ENCODE measurements around the gene CNIH3.

The CNIH3 gene

GRCh38 chr1:224753491-224753890 lies 137.4 kb downstream of the CNIH3 start:
- no peak overlapping the region for H3K4me3 Mint-ChIP-seq
- no peaks in the 10 kb centered on the region for H3K9me3 Mint-ChIP-seq
- peaks cover 15% of the 10 kb centered on the region for H3K27me3 Mint-ChIP-seq (ENCODE audit: low read depth)
- TF ChIP-seq CTCF (IDR thresholded peaks at IDR 0.05; ENCODE audit: unreplicated experiment in 3 of 3): no peak
- H3K36me3 Mint-ChIP-seq (ENCODE audit: low read depth): no peaks in the 10 kb centered on the region
- no peak overlapping the region for H3K27ac Mint-ChIP-seq
- H3K4me1 Mint-ChIP-seq: peaks cover 7% of the 10 kb centered on the region

- Mint-ChIP-seq H3K4me3 (no peak overlapping the region), H3K27me3 (ENCODE audit: low read depth) (peaks cover 11% of the 10 kb centered on the region), H3K27ac (no peak overlapping the region), H3K4me1 (peaks cover 12% of the 10 kb centered on the region), H3K36me3 (ENCODE audit: low read depth) (no peaks in the 10 kb centered on the region), H3K9me3 (peaks cover 9% of the 10 kb centered on the region)
- TF ChIP-seq CTCF (IDR thresholded peaks at IDR 0.05; ENCODE audit: unreplicated experiment in 3 of 3): no peak
Measured at GRCh38 chr1:224755586-224755985, 139.5 kb downstream of the CNIH3 start.

GRCh38 chr1:224757508-224757907 lies 141.4 kb downstream of the CNIH3 start:
- Mint-ChIP-seq H3K4me3 (no peak overlapping the region), H3K27me3 (ENCODE audit: low read depth) (peaks cover 11% of the 10 kb centered on the region), H3K4me1 (peaks cover 5% of the 10 kb centered on the region), H3K9me3 (peaks cover 9% of the 10 kb centered on the region), H3K36me3 (ENCODE audit: low read depth) (no peaks in the 10 kb centered on the region), H3K27ac (no peak overlapping the region)
- no peak for TF ChIP-seq CTCF (IDR thresholded peaks at IDR 0.05; ENCODE audit: unreplicated experiment in 3 of 3)

GRCh38 chr1:224759135-224759534 lies 143.0 kb downstream of the CNIH3 start:
- no peak overlapping the region for H3K27ac Mint-ChIP-seq
- H3K36me3 Mint-ChIP-seq (ENCODE audit: low read depth): no peaks in the 10 kb centered on the region
- H3K4me1 Mint-ChIP-seq: peaks cover 5% of the 10 kb centered on the region
- no peak overlapping the region for H3K4me3 Mint-ChIP-seq
- peaks cover 11% of the 10 kb centered on the region for H3K27me3 Mint-ChIP-seq (ENCODE audit: low read depth)
- TF ChIP-seq CTCF (IDR thresholded peaks at IDR 0.05; ENCODE audit: unreplicated experiment in 3 of 3): no peak
- peaks cover 9% of the 10 kb centered on the region for H3K9me3 Mint-ChIP-seq

GRCh38 chr1:224759681-224760091 lies 143.6 kb downstream of the CNIH3 start:
- no peak for TF ChIP-seq CTCF (IDR thresholded peaks at IDR 0.05; ENCODE audit: unreplicated experiment in 3 of 3)
- H3K4me3 Mint-ChIP-seq: no peak overlapping the region
- H3K9me3 Mint-ChIP-seq: peaks cover 9% of the 10 kb centered on the region
- peaks cover 5% of the 10 kb centered on the region for H3K4me1 Mint-ChIP-seq
- no peak overlapping the region for H3K27ac Mint-ChIP-seq
- no peaks in the 10 kb centered on the region for H3K36me3 Mint-ChIP-seq (ENCODE audit: low read depth)
- peaks cover 11% of the 10 kb centered on the region for H3K27me3 Mint-ChIP-seq (ENCODE audit: low read depth)

GRCh38 chr1:224760163-224760562 lies 144.0 kb downstream of the CNIH3 start:
- H3K9me3 Mint-ChIP-seq: peaks cover 9% of the 10 kb centered on the region
- no peak overlapping the region for H3K27ac Mint-ChIP-seq
- H3K4me3 Mint-ChIP-seq: no peak overlapping the region
- H3K27me3 Mint-ChIP-seq (ENCODE audit: low read depth): peaks cover 9% of the 10 kb centered on the region
- peaks cover 5% of the 10 kb centered on the region for H3K4me1 Mint-ChIP-seq
- no peak for TF ChIP-seq CTCF (IDR thresholded peaks at IDR 0.05; ENCODE audit: unreplicated experiment in 3 of 3)
- no peaks in the 10 kb centered on the region for H3K36me3 Mint-ChIP-seq (ENCODE audit: low read depth)

All from nephron (organoid).